OCI-LY1 (cell line): ENCODE results near the gene RNGTT.
"Not testable (repeated sequence)": the region's sequence is repeated elsewhere in the genome, so short reads cannot be mapped to it uniquely, and the experiment has no call there.

ENCODE experiments used
- EZH2 ChIP-seq: fragments of 200-600 bp; sonication (generic), shearing (Covaris generic); IDR thresholded peaks from 2 replicates; pipeline ENCODE4 v1.8.0; 2017; ENCODE audit warnings: borderline replicate concordance, mixed run types, mild to moderate bottlenecking, antibody characterized with exemption, low read length, moderate library complexity, mixed read lengths
- TF ChIP-seq, protein P1 (sequence below): fragments of 200-600 bp; sonication (generic), shearing (Covaris generic); IDR thresholded peaks from 2 replicates; pipeline ENCODE4 v1.5.1; 2017; ENCODE audit warnings: mild to moderate bottlenecking, antibody characterized with exemption, low read length, moderate library complexity, mixed read lengths

DNA sequence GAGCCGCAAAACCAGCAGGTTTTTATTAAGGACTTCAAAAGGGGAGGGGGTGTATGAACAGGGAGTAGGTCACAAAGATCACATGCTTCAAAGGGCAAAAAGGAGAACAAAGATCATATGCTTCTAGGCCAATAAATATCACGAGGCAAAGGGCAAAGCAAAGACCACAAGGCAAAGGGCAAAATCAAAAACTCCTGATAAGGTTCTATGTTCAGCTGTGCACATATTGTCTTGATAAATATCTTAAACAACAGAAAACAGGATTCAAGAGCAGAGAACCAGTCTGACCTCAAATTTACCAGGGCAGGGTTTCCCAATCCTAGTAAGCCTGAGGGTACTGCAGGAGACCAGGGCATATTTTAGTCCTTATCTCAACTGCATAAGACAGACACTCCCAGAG, 5.8 kb upstream of the RNGTT start:
- not testable (repeated sequence) for TF ChIP-seq EZH2
- TF ChIP-seq, protein P1, sequence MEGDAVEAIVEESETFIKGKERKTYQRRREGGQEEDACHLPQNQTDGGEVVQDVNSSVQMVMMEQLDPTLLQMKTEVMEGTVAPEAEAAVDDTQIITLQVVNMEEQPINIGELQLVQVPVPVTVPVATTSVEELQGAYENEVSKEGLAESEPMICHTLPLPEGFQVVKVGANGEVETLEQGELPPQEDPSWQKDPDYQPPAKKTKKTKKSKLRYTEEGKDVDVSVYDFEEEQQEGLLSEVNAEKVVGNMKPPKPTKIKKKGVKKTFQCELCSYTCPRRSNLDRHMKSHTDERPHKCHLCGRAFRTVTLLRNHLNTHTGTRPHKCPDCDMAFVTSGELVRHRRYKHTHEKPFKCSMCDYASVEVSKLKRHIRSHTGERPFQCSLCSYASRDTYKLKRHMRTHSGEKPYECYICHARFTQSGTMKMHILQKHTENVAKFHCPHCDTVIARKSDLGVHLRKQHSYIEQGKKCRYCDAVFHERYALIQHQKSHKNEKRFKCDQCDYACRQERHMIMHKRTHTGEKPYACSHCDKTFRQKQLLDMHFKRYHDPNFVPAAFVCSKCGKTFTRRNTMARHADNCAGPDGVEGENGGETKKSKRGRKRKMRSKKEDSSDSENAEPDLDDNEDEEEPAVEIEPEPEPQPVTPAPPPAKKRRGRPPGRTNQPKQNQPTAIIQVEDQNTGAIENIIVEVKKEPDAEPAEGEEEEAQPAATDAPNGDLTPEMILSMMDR: not testable (repeated sequence)
